Trophoblast cell (in vitro differentiated cells and primary cell): ENCODE measurements around the gene ADAMTS9.

Source experiments
- DNase-seq, 2 donors: peaks; one replicate each; pipeline ENCODE4 v3.0.0-alpha.2; 2016
- H2AFZ ChIP-seq: 2 replicates; pipeline ENCODE4 v1.6.1; 2013; ENCODE audit warnings: low read length, moderate library complexity, mild to moderate bottlenecking; ENCODE audit not compliant: insufficient read depth, poor library complexity
- H2AK5ac ChIP-seq: 2 replicates; pipeline ENCODE4 v1.6.1; 2013; ENCODE audit warnings: mild to moderate bottlenecking, low read length
- H2BK120ac ChIP-seq: 2 replicates; pipeline ENCODE4 v1.6.1; 2013; ENCODE audit warnings: low read length, mild to moderate bottlenecking, moderate library complexity; ENCODE audit not compliant: insufficient read depth, poor library complexity
- H2BK12ac ChIP-seq: 2 replicates; pipeline ENCODE4 v1.6.1; 2013; ENCODE audit warnings: mild to moderate bottlenecking, low read length, moderate library complexity
- H2BK5ac ChIP-seq: 2 replicates; pipeline ENCODE4 v1.6.1; 2013; ENCODE audit warnings: low read length, low read depth, moderate library complexity, mild to moderate bottlenecking; ENCODE audit not compliant: poor library complexity
- H3K14ac ChIP-seq: 2 replicates; pipeline ENCODE4 v1.6.1; 2013; ENCODE audit warnings: mild to moderate bottlenecking, low read length
- H3K18ac ChIP-seq: 2 replicates; pipeline ENCODE4 v1.6.1; 2013; ENCODE audit warnings: mild to moderate bottlenecking, low read length
- H3K23ac ChIP-seq: 2 replicates; pipeline ENCODE4 v1.6.1; 2013; ENCODE audit warnings: low read length
- H3K27ac ChIP-seq: 2 replicates; pipeline ENCODE4 v1.5.1; 2013; ENCODE audit warnings: low read depth, mild to moderate bottlenecking, inconsistent platforms, low read length, moderate library complexity
- H3K27me3 ChIP-seq: 2 replicates; pipeline ENCODE4 v1.6.1; 2013; ENCODE audit warnings: inconsistent platforms, mild to moderate bottlenecking, low read length, moderate library complexity; ENCODE audit not compliant: insufficient read depth
- H3K36me3 ChIP-seq, 2 experiments: 1 replicate in 1 of 2; 2 replicates in 1 of 2; pipeline ENCODE4 v1.6.1; 2013; ENCODE audit warnings: low read length in 2 of 2, mild to moderate bottlenecking in 2 of 2, moderate library complexity in 1 of 2; ENCODE audit not compliant: insufficient read depth in 2 of 2, control insufficient read depth in 1 of 2
- H3K4ac ChIP-seq: 2 replicates; pipeline ENCODE4 v1.6.1; 2013; ENCODE audit warnings: low read depth, mild to moderate bottlenecking, low read length, moderate library complexity
- H3K4me1 ChIP-seq, 2 experiments: 1 replicate in 1 of 2; 2 replicates in 1 of 2; pipeline ENCODE4 v1.6.1; 2013; ENCODE audit warnings: low read length in 2 of 2, mild to moderate bottlenecking in 2 of 2, moderate library complexity in 1 of 2; ENCODE audit not compliant: insufficient read depth in 2 of 2, control insufficient read depth in 1 of 2
- H3K4me2 ChIP-seq: 2 replicates; pipeline ENCODE4 v1.6.1; 2013; ENCODE audit warnings: inconsistent platforms, mild to moderate bottlenecking, low read length, moderate library complexity
- H3K4me3 ChIP-seq: 2 replicates; pipeline ENCODE4 v1.5.1; 2013; ENCODE audit warnings: mild to moderate bottlenecking, low read depth, low read length, inconsistent platforms
- H3K79me1 ChIP-seq: one replicate; pipeline ENCODE4 v1.6.1; 2013; ENCODE audit warnings: low read length
- H3K79me2 ChIP-seq: 2 replicates; pipeline ENCODE4 v1.6.1; 2013; ENCODE audit warnings: low read length, mild to moderate bottlenecking; ENCODE audit not compliant: control insufficient read depth, insufficient read depth, poor library complexity
- H3K9ac ChIP-seq: 2 replicates; pipeline ENCODE4 v1.6.1; 2013; ENCODE audit warnings: mild to moderate bottlenecking, low read length
- H3K9me3 ChIP-seq: 2 replicates; pipeline ENCODE4 v1.6.1; 2013; ENCODE audit warnings: low read depth, mild to moderate bottlenecking, control low read depth, inconsistent platforms, low read length; ENCODE audit not compliant: insufficient read depth
- H4K12ac ChIP-seq: 2 replicates; pipeline ENCODE4 v1.6.1; 2013; ENCODE audit warnings: low read depth, mild to moderate bottlenecking, low read length, moderate library complexity
- H4K8ac ChIP-seq: 2 replicates; pipeline ENCODE4 v1.6.1; 2013; ENCODE audit warnings: low read depth, mild to moderate bottlenecking, low read length, moderate library complexity
- H4K91ac ChIP-seq: one replicate; pipeline ENCODE4 v1.6.1; 2013; ENCODE audit warnings: low read depth, mild to moderate bottlenecking, low read length, moderate library complexity
- WGBS: extraction: QIAGEN DNeasy Blood & Tissue Kit; methylation state at CpG from one replicate; pipeline ENCODE4 v1.1.7; 2013; ENCODE audit warnings: missing lambda C conversion rate; ENCODE audit not compliant: insufficient read length, insufficient coverage; ENCODE audit errors: extremely low coverage; 5-methylcytosine and 5-hydroxymethylcytosine counted together

ADAMTS9 gene

GRCh38 chr3:64644483-64644882 is 43.3 kb downstream of the ADAMTS9 start:
- no peak overlapping the region for H2AK5ac ChIP-seq
- no peaks in the 10 kb centered on the region for H3K79me1 ChIP-seq
- no peak overlapping the region for H2AFZ ChIP-seq
- H2BK5ac ChIP-seq, result no peak overlapping the region
- WGBS, result no CpG with 5 or more reads among the region's 3 CpGs
- H3K9me3 ChIP-seq, result no peaks in the 10 kb centered on the region
- no peak overlapping the region for H3K14ac ChIP-seq
- no peaks in the 10 kb centered on the region for H3K79me2 ChIP-seq
- no peak overlapping the region for H3K23ac ChIP-seq
- no peak overlapping the region for H3K4me3 ChIP-seq
- peaks cover 4 to 12% of the 10 kb centered on the region in 2 experiments for H3K36me3 ChIP-seq
- no peak overlapping the region for H4K12ac ChIP-seq
- H3K27ac ChIP-seq, result no peak overlapping the region
- H3K18ac ChIP-seq, result no peak overlapping the region
- no peak overlapping the region for H3K9ac ChIP-seq
- H2BK120ac ChIP-seq, result no peak overlapping the region
- H2BK12ac ChIP-seq, result no peak overlapping the region
- no peak overlapping the region for H3K4ac ChIP-seq
- peaks cover 2 to 5% of the 10 kb centered on the region in 2 experiments for H3K4me1 ChIP-seq
- no peak overlapping the region for H4K91ac ChIP-seq
- H4K8ac ChIP-seq, result no peak overlapping the region
- no peaks in the 10 kb centered on the region for H3K27me3 ChIP-seq
- no peak for DNase-seq
- H3K4me2 ChIP-seq, result no peak overlapping the region

GRCh38 chr3:64642327-64643151 is 45.3 kb downstream of the ADAMTS9 start:
- Histone ChIP-seq H2BK12ac (no peak overlapping the region), H3K4me3 (no peak overlapping the region), H3K36me3 (peaks cover 0 to 8% of the 10 kb centered on the region in 2 experiments), H3K27me3 (no peaks in the 10 kb centered on the region), H3K9me3 (no peaks in the 10 kb centered on the region), H2BK5ac (no peak overlapping the region), H3K79me1 (no peaks in the 10 kb centered on the region), H3K14ac (no peak overlapping the region), H3K18ac (no peak overlapping the region), H2BK120ac (no peak overlapping the region), H3K23ac (no peak overlapping the region), H3K4me1 (peaks cover 2 to 5% of the 10 kb centered on the region in 2 experiments), H4K8ac (no peak overlapping the region), H3K9ac (no peak overlapping the region), H3K79me2 (no peaks in the 10 kb centered on the region), H4K12ac (no peak overlapping the region), H2AFZ (no peak overlapping the region), H3K4me2 (no peak overlapping the region), H3K27ac (no peak overlapping the region), H3K4ac (no peak overlapping the region), H2AK5ac (no peak overlapping the region), H4K91ac (no peak overlapping the region)
- DNase-seq, result no peak
- no CpG with 5 or more reads among the region's 18 CpGs for WGBS

DNA sequence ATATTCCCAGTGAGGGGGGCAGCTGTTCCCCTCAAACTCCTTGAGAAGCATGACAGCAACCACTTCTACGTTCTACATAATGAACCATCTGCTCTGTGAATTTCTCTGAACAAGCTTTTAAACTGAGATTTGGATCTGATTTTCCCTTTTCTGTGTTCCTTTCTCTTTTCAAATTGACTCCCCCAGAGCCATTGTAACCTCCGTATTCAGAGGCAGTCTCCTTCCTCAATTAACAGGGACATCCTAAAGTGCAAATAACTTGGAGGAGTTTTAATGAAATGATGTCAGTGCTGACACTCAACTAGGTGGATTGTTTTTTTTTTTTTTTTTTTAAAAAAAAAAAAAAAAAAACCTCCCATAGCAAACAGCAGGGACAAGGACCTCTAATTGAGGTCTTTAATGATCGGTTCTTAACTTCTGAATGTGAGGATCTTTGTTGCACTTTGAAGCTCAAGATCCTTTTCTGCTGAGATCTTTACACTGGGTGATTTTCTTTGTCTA is 48.8 kb downstream of the ADAMTS9 start:
- WGBS, result no CpG with 5 or more reads among the region's 3 CpGs
- no peak overlapping the region for H4K12ac ChIP-seq
- no peaks in the 10 kb centered on the region for H3K79me1 ChIP-seq
- H3K14ac ChIP-seq, result no peak overlapping the region
- no peak overlapping the region for H4K8ac ChIP-seq
- no peak overlapping the region for H2BK5ac ChIP-seq
- no peak overlapping the region for H3K27ac ChIP-seq
- no peak for DNase-seq
- no peak overlapping the region for H2BK12ac ChIP-seq
- H2AFZ ChIP-seq, result no peak overlapping the region
- no peak overlapping the region for H2AK5ac ChIP-seq
- no peak overlapping the region for H3K23ac ChIP-seq
- H3K36me3 ChIP-seq, result peaks cover 2 to 12% of the 10 kb centered on the region in 2 experiments
- no peak overlapping the region for H3K9ac ChIP-seq
- H3K4me2 ChIP-seq, result no peak overlapping the region
- H3K4me3 ChIP-seq, result no peak overlapping the region
- H2BK120ac ChIP-seq, result no peak overlapping the region
- H3K9me3 ChIP-seq, result no peaks in the 10 kb centered on the region
- H3K4ac ChIP-seq, result no peak overlapping the region
- H3K18ac ChIP-seq, result no peak overlapping the region
- no peaks in the 10 kb centered on the region for H3K79me2 ChIP-seq
- H3K4me1 ChIP-seq, result peaks cover 2 to 5% of the 10 kb centered on the region in 2 experiments
- H4K91ac ChIP-seq, result no peak overlapping the region
- H3K27me3 ChIP-seq, result no peaks in the 10 kb centered on the region

DNA sequence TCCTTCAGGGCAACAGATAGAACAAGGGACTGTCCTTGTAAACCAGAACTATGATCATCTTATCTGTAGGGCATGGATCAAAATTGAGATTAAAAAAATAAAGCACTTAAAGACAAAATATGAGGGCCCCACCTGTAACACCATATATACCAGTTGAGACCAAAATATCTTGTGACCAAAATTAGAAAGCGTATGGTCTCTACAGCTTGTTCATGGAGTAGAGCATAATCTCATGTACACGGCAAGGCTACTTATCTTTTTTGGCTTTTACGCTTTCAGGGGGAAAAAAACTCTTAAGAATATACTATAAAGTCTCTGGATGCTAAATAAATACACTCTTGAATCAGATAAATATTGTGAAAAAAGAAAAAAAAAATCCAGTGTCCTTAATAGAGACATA is 49.3 kb downstream of the ADAMTS9 start:
- Histone ChIP-seq H4K8ac (no peak overlapping the region), H2BK12ac (no peak overlapping the region), H3K18ac (no peak overlapping the region), H3K9ac (no peak overlapping the region), H3K79me2 (no peaks in the 10 kb centered on the region), H2AK5ac (no peak overlapping the region), H3K79me1 (no peaks in the 10 kb centered on the region), H2BK5ac (no peak overlapping the region), H2BK120ac (no peak overlapping the region), H3K27me3 (no peaks in the 10 kb centered on the region), H3K4me1 (peaks cover 3 to 6% of the 10 kb centered on the region in 2 experiments), H3K4me3 (no peak overlapping the region), H4K91ac (no peak overlapping the region), H3K27ac (no peak overlapping the region), H3K14ac (no peak overlapping the region), H3K36me3 (peaks cover 3 to 14% of the 10 kb centered on the region in 2 experiments), H3K4ac (no peak overlapping the region), H3K9me3 (no peaks in the 10 kb centered on the region), H2AFZ (no peak overlapping the region), H3K23ac (no peak overlapping the region), H3K4me2 (no peak overlapping the region), H4K12ac (no peak overlapping the region)
- no peak for DNase-seq
- WGBS, result no CpG with 5 or more reads among the region's 3 CpGs
